Measurements from ENCODE around the gene TRERF1.

Gene TRERF1

GRCh38 chr6:42179945-42180313, 271.8 kb downstream of the TRERF1 start:
- Histone ChIP-seq H4K20me1 (no peaks in the 10 kb centered on the region), H3K9me3 (no peaks in the 10 kb centered on the region), H3K36me3 (no peaks in the 10 kb centered on the region), H3K4me2 (no peak overlapping the region), H3K27me3 (no peaks in the 10 kb centered on the region), H3K27ac (no peak overlapping the region), H3K4me1 (peaks cover 13% of the 10 kb centered on the region; the same call in 1 of the 2 replicates), H3K4me3 (no peak overlapping the region), H3K9ac (no peak overlapping the region)
- TF ChIP-seq Cebpa-rat (IDR thresholded peaks at IDR 0.05) = no peak

- Histone ChIP-seq H3K9me3 (no peaks in the 10 kb centered on the region), H4K20me1 (no peaks in the 10 kb centered on the region), H3K27ac (no peak overlapping the region), H3K4me2 (no peak overlapping the region), H3K27me3 (no peaks in the 10 kb centered on the region), H3K4me1 (peaks cover 13% of the 10 kb centered on the region; the same call in 1 of the 2 replicates), H3K36me3 (no peaks in the 10 kb centered on the region), H3K9ac (no peak overlapping the region), H3K4me3 (no peak overlapping the region)
- TF ChIP-seq Cebpa-rat (IDR thresholded peaks at IDR 0.05) = no peak
Observed at GRCh38 chr6:42179261-42179944, 272.3 kb downstream of the TRERF1 start.

- Histone ChIP-seq H3K9ac (no peak overlapping the region), H4K20me1 (no peaks in the 10 kb centered on the region), H3K36me3 (no peaks in the 10 kb centered on the region), H3K27me3 (no peaks in the 10 kb centered on the region), H3K27ac (no peak overlapping the region), H3K4me3 (no peak overlapping the region), H3K4me1 (peaks cover 18% of the 10 kb centered on the region), H3K9me3 (no peaks in the 10 kb centered on the region), H3K4me2 (no peak overlapping the region)
- TF ChIP-seq Cebpa-rat (IDR thresholded peaks at IDR 0.05) = no peak
Observed at GRCh38 chr6:42177514-42178364, 274.0 kb downstream of the TRERF1 start.

GRCh38 chr6:42176981-42177380, 274.7 kb downstream of the TRERF1 start:
- no peak overlapping the region for H3K4me3 ChIP-seq
- H3K27me3 ChIP-seq = no peaks in the 10 kb centered on the region
- peaks cover 15% of the 10 kb centered on the region for H3K4me1 ChIP-seq
- no peak overlapping the region for H3K4me2 ChIP-seq
- H3K36me3 ChIP-seq = no peaks in the 10 kb centered on the region
- H3K9me3 ChIP-seq = no peaks in the 10 kb centered on the region
- H3K27ac ChIP-seq = no peak overlapping the region
- no peaks in the 10 kb centered on the region for H4K20me1 ChIP-seq
- no peak for TF ChIP-seq Cebpa-rat (IDR thresholded peaks at IDR 0.05)
- no peak overlapping the region for H3K9ac ChIP-seq

GRCh38 chr6:42175860-42176259, 275.9 kb downstream of the TRERF1 start:
- Histone ChIP-seq H3K4me2 (no peak overlapping the region), H3K4me1 (peaks cover 15% of the 10 kb centered on the region), H3K9ac (no peak overlapping the region), H3K27ac (no peak overlapping the region), H3K9me3 (no peaks in the 10 kb centered on the region), H3K27me3 (no peaks in the 10 kb centered on the region), H4K20me1 (no peaks in the 10 kb centered on the region), H3K36me3 (no peaks in the 10 kb centered on the region), H3K4me3 (no peak overlapping the region)
- TF ChIP-seq Cebpa-rat (IDR thresholded peaks at IDR 0.05) = no peak
